Prostate gland (tissue), 2 donors: ENCODE measurements around the gene SELENOM. TPM values are rescaled to one million over a fixed set of nuclear protein-coding genes. Genes with fewer than 3 reads are reported as not detected.
"Not testable (repeated sequence)": the region's sequence is repeated elsewhere in the genome, so short reads cannot be mapped to it uniquely, and the experiment has no call there.

Experiments
- DNase-seq: peaks from one replicate; pipeline ENCODE4 v3.0.0-alpha.2; 2019; ENCODE audit warnings: low spot score
- H3K27ac ChIP-seq, 2 donors: fragments of 200-600 bp; sonication (generic); 2 replicates each; pipeline ENCODE4 v1.5.1; 2017 to 2019
- H3K27me3 ChIP-seq: fragments of 200-600 bp; sonication (generic); replicated peaks from 2 replicates; pipeline ENCODE4 v1.5.1; 2019; ENCODE audit not compliant: insufficient read depth
- H3K36me3 ChIP-seq, 2 donors: fragments of 200-600 bp; sonication (generic); 1 replicate in 1 of 2; 2 replicates in 1 of 2; pipeline versions ENCODE4 v1.5.1 to v1.8.1; 2017 to 2019
- H3K4me1 ChIP-seq: fragments of 200-600 bp; sonication (generic); replicated peaks from 2 replicates; pipeline ENCODE4 v1.5.1; 2019
- H3K4me3 ChIP-seq, 2 donors: fragments of 200-600 bp; sonication (generic); 2 replicates each; pipeline ENCODE4 v1.5.1; 2017 to 2019
- H3K9me3 ChIP-seq: fragments of 200-600 bp; sonication (generic); 2 replicates; pipeline ENCODE4 v1.5.1; 2017
- POLR2A ChIP-seq: fragments of 450-650 bp; IDR thresholded peaks from one replicate; pipeline ENCODE4 v1.6.1; 2016; ENCODE audit warnings: antibody characterized with exemption, mild to moderate bottlenecking
- POLR2AphosphoS5 ChIP-seq: sonication (generic); formaldehyde crosslinking; IDR thresholded peaks from one replicate; pipeline ENCODE4 v1.6.1; 2017; ENCODE audit warnings: antibody characterized with exemption
- WGBS: methylation state at CpG from one replicate; pipeline ENCODE4 v1.1.5; 2018; 5-methylcytosine and 5-hydroxymethylcytosine counted together
- intact Hi-C: fragments of 100-400 bp; cut with DNase I; formaldehyde crosslinking; loops from one replicate; pipeline ENCODE4 v1.14.2; 2022
- total RNA-seq, 2 donors: library from RNA; depleted of rRNA; stranded (reverse); fragments of >200 nt; gene quantifications; one replicate each; pipeline ENCODE4 v1.1.0, GENCODE V29; 2016
- TF ChIP-seq, protein P1 (sequence below), 4 experiments: fragments of 200-600 bp in 2 of 4; fragments of 450-650 bp in 2 of 4; sonication (generic) in 2 of 4; IDR thresholded peaks; 1 replicate in 3 of 4; 2 replicates in 1 of 4; pipeline ENCODE4 v1.5.1; 2016 to 2019; ENCODE audit warnings: antibody characterized with exemption in 4 of 4, mild to moderate bottlenecking in 2 of 4, moderate library complexity in 2 of 4

Gene SELENOM
- total RNA-seq, 2 donors from 2014 or later = 382 to 434 TPM

DNA sequence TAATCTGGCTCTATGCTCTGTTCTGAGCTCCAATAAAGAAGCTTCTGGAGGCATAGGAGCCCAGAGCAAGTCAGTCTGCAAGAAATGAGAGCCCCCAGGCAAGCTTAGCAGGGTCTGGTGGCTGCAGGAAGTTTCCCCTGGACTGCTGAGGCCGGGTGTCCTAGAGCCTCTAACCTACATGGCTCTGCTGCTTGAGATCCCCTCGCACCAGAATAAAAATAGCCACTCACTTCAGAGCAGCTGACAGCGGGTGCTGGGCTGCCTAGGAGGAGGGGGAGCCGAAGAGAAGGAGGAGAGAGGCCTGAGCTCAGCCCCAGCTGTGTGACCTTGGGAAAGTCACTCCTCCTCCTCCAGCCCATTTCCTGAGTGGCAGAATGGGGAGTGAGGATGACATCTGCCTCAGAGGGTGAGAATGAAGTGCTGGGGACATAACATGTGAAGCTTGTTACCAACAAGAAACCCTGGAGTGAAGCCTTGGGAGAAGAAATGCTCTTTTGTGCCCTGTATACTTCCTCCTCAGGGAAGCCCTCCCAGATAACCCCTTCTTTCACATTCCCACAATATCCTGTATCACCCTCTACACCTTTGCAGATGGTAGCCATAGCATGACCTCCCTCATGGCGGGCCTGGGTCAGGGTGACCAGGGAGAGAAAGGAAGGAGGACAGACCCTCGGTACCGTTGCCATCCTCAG, 11.8 kb upstream of the SELENOM start:
- intact Hi-C loops = no loop called here
- H3K36me3 ChIP-seq = no peaks in the 10 kb centered on the region
- WGBS = 72% methylated on average over 7 of the region's 7 CpGs
- DNase-seq = no peak
- TF ChIP-seq, protein P1, sequence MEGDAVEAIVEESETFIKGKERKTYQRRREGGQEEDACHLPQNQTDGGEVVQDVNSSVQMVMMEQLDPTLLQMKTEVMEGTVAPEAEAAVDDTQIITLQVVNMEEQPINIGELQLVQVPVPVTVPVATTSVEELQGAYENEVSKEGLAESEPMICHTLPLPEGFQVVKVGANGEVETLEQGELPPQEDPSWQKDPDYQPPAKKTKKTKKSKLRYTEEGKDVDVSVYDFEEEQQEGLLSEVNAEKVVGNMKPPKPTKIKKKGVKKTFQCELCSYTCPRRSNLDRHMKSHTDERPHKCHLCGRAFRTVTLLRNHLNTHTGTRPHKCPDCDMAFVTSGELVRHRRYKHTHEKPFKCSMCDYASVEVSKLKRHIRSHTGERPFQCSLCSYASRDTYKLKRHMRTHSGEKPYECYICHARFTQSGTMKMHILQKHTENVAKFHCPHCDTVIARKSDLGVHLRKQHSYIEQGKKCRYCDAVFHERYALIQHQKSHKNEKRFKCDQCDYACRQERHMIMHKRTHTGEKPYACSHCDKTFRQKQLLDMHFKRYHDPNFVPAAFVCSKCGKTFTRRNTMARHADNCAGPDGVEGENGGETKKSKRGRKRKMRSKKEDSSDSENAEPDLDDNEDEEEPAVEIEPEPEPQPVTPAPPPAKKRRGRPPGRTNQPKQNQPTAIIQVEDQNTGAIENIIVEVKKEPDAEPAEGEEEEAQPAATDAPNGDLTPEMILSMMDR (IDR thresholded peaks at IDR 0.05) = no peak
- no peak for TF ChIP-seq POLR2AphosphoS5
- TF ChIP-seq POLR2A = no peak
- H3K4me1 ChIP-seq = peaks cover 12% of the 10 kb centered on the region
- H3K4me3 ChIP-seq = no peak overlapping the region
- H3K27ac ChIP-seq = no peak overlapping the region
- no peaks in the 10 kb centered on the region for H3K9me3 ChIP-seq
- no peaks in the 10 kb centered on the region for H3K27me3 ChIP-seq

DNA sequence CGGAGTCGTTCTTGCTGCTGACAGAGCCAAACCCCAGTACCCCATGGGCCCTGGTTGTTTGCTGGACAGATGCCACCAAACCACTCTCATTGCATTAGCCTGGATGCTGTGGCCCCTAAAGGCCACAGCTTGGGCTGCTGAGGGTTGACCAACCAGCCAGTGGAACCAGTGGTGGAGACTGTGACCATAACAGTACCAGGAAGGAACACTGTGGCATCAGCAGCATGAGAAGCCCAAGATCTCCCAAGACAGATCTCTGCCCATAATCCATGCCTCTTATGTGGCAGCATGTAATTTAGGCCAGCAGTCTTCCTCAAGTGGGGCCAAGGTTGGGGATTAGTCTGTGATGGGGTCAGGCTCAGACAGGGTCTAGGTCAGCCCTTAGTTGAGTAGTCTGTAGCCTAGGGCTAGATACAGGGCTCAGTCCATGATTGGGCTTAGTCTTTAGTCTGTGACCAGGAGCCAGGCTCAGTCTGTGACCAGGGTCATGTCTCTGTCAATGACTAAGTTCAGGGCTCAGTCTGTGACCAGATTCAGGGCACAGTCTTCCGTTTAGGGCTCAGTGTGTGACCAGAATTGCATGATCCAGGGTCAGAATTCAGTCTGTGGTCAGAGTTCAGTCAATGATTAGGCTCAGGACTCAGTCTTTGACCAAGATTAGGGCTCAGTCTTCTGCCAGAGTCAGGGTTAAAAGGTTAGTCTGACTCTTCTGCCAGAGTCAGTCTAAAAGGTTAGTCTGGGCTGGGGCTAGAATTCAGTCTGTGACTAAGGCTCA, 10.9 kb upstream of the SELENOM start:
- intact Hi-C loops = no loop called here
- TF ChIP-seq POLR2A = no peak
- TF ChIP-seq, protein P1 (IDR thresholded peaks at IDR 0.05) = no peak
- TF ChIP-seq POLR2AphosphoS5 = no peak
- no peaks in the 10 kb centered on the region for H3K9me3 ChIP-seq
- H3K27ac ChIP-seq = no peak overlapping the region
- no peaks in the 10 kb centered on the region for H3K36me3 ChIP-seq
- no peak overlapping the region for H3K4me3 ChIP-seq
- H3K27me3 ChIP-seq = no peaks in the 10 kb centered on the region
- H3K4me1 ChIP-seq = peaks cover 12% of the 10 kb centered on the region
- 83% methylated on average over 3 of the region's 3 CpGs for WGBS
- no peak for DNase-seq

DNA sequence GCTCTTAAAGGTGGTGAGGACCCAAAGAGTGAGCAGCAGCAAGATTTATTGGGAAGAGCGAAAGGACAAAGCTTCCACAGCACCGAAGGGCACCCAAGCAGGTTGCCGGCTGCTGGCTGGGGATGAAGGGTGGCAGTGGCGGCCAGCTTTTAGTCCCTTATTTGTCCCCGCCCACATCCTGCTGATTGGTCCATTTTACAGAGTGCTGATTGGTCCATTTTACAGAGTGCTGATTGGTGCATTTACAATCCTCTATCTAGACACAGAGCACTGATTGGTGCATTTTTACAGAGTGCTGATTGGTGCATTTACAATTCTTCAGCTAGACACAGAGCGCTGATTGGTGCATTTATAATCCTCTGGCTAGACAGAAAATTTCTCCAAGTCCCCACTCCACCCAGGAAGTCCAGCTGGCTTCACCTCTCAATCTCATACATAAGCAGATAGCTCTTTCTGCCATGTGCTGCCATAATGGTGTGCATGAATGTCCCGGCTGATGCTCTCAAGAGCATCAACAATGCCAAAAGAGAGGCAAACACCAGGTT, 5.3 kb upstream of the SELENOM start:
- H3K27ac ChIP-seq, H3K4me3 ChIP-seq, H3K36me3 ChIP-seq, H3K4me1 ChIP-seq, intact Hi-C loops, H3K27me3 ChIP-seq, H3K9me3 ChIP-seq, DNase-seq: not testable (repeated sequence)
- WGBS = 97% methylated on average over 7 of the region's 7 CpGs

DNA sequence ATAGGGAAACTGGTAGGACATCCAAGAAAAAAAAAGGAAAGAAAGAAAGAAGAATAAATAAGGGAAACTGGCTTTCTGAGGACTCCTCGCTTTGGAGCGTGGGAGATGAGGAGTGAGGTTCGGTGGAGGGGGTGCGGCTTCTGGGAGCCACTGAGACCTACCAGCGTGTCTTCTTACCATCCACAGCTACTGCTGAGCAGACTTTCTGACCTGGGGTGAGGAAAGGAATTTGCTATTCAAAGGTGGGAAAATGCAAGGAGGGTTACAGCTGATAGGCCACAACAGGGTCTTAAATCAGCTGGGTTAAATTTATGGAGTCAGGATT, 488 bp upstream of the SELENOM start:
- Histone ChIP-seq H3K9me3 (no peaks in the 10 kb centered on the region), H3K4me1 (peaks cover 4% of the 10 kb centered on the region), H3K36me3 (no peaks in the 10 kb centered on the region), H3K4me3 (peak overlapping the region; percentile 64 to 91), H3K27me3 (no peaks in the 10 kb centered on the region), H3K27ac (peak overlapping the region; percentile 90 to 97)
- TF ChIP-seq, protein P1 (IDR thresholded peaks at IDR 0.05) = no peak
- TF ChIP-seq POLR2AphosphoS5 = no peak
- TF ChIP-seq POLR2A = no peak
- intact Hi-C loops = loop anchor here (2.0 to 5.0 kb wide), 2 partner anchors 39 to 123 kb away; no protein-coding TSS in a partner anchor
- no peak for DNase-seq
- WGBS = 1% methylated on average over 5 of the region's 5 CpGs

DNA sequence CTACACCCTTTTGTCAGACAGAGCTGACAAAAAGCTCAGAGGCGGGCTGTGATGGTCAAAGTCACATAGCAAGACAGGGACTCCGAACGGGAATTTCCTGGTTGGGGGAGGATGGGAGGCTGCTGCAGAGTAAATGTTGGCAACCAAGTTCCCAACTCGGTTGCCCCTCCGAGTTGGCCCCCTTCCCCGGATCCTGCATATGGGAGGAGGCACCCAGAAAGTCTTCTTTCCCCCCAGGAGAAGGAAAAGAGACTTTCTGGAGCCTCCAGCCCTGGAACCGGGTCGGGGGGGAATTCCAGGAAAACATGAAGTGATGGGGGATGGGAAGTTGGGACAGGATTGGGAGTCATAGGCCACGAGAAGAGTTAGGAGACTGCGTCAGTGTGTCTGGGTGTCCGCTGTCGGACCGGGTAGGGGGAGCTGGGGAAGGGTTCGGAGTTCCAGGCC, 614 bp downstream of the SELENOM start:
- DNase-seq = no peak
- Histone ChIP-seq H3K4me3 (peak overlapping the region; percentile 64 to 91), H3K4me1 (peaks cover 4% of the 10 kb centered on the region), H3K27me3 (no peaks in the 10 kb centered on the region), H3K36me3 (no peaks in the 10 kb centered on the region), H3K27ac (peak overlapping the region; percentile 90 to 97), H3K9me3 (no peaks in the 10 kb centered on the region)
- TF ChIP-seq POLR2AphosphoS5 = no peak
- TF ChIP-seq, protein P1 (IDR thresholded peaks at IDR 0.05) = no peak
- TF ChIP-seq POLR2A = no peak
- intact Hi-C loops = loop anchor here (2.0 to 5.0 kb wide), 2 partner anchors 41 to 124 kb away; no protein-coding TSS in a partner anchor
- WGBS = 48% methylated on average over 14 of the region's 14 CpGs
